GM12891 (cell line): Measurements from ENCODE around the gene MFSD6L.

Experiments used
- PAX5 ChIP-seq: IDR thresholded peaks from 2 replicates; pipeline ENCODE4 v1.6.1; 2011; ENCODE audit warnings: low read length, moderate library complexity, mild to moderate bottlenecking; ENCODE audit not compliant: insufficient read depth, severe bottlenecking
- POLR2A ChIP-seq: IDR thresholded peaks from 2 replicates; pipeline ENCODE4 v1.6.1; 2011; ENCODE audit warnings: low read depth, low read length, control low read depth
- POLR2AphosphoS5 ChIP-seq: IDR thresholded peaks from 2 replicates; pipeline ENCODE4 v1.6.1; 2011; ENCODE audit warnings: low read depth, low read length, control low read depth
- POU2F2 ChIP-seq: IDR thresholded peaks from 2 replicates; pipeline ENCODE4 v1.6.1; 2011; ENCODE audit warnings: low read depth, mild to moderate bottlenecking, control low read depth, low read length, moderate library complexity
- SPI1 ChIP-seq: IDR thresholded peaks from 2 replicates; pipeline ENCODE4 v1.6.1; 2011; ENCODE audit warnings: low read depth, low read length, control low read depth
- TAF1 ChIP-seq: IDR thresholded peaks from 2 replicates; pipeline ENCODE4 v1.6.1; 2011; ENCODE audit warnings: low read depth, low read length, control low read depth

GRCh38 chr17:8793649-8794048, 5.5 kb downstream of the MFSD6L start:
- no peak; the same call in 1 of the 2 replicates for TF ChIP-seq POLR2A
- TF ChIP-seq POLR2AphosphoS5 = no peak; the same call in 1 of the 2 replicates
- TF ChIP-seq POU2F2 = no peak
- TF ChIP-seq TAF1 = no peak
- TF ChIP-seq PAX5 = no peak
- TF ChIP-seq SPI1 = no peak
